Chondrocyte (in vitro differentiated cells): ENCODE measurements around the gene CHRFAM7A. TPM values are rescaled to one million over a fixed set of nuclear protein-coding genes. Genes with fewer than 3 reads are reported as not detected.
A peak's percentile ranks its signal among the peaks of the same experiment; 100 is the strongest.
"Not testable (repeated sequence)": the region's sequence is repeated elsewhere in the genome, so short reads cannot be mapped to it uniquely, and the experiment has no call there.

Experiments
- DNase-seq: peaks from one replicate; pipeline ENCODE4 v3.0.0; 2021; ENCODE audit warnings: mixed read lengths, low spot score
- H3K27ac Mint-ChIP-seq: one replicate; pipeline ENCODE4 v1.8.0; 2021; ENCODE audit warnings: mild to moderate bottlenecking, moderate library complexity, mixed read lengths; ENCODE audit not compliant: unreplicated experiment
- H3K27me3 Mint-ChIP-seq: 2 replicates; pipeline ENCODE4 v1.8.0; 2021; ENCODE audit warnings: low read depth, mixed read lengths
- H3K36me3 Mint-ChIP-seq: 2 replicates; pipeline ENCODE4 v1.8.0; 2021; ENCODE audit warnings: low read depth, mixed read lengths
- H3K4me1 Mint-ChIP-seq: 2 replicates; pipeline ENCODE4 v1.8.0; 2021; ENCODE audit warnings: low read depth, mild to moderate bottlenecking, mixed read lengths
- H3K4me3 Mint-ChIP-seq: one replicate; pipeline ENCODE4 v1.8.0; 2021; ENCODE audit warnings: mild to moderate bottlenecking, moderate library complexity, mixed read lengths; ENCODE audit not compliant: unreplicated experiment
- H3K9me3 Mint-ChIP-seq: 2 replicates; pipeline ENCODE4 v1.8.0; 2021; ENCODE audit warnings: low read depth, mixed read lengths
- long read RNA-seq: library from polyadenylated mRNA; stranded (forward); transcript quantifications from one replicate; pipeline ENCODE4 v2.0.0, GENCODE V29; 2021
- total RNA-seq: library from RNA; stranded (reverse); gene quantifications from 3 replicates; pipeline ENCODE4 v1.2.1, GENCODE V29; 2021
- TF ChIP-seq, protein P1 (sequence below): fragments of 200-600 bp; sonication (generic); IDR thresholded peaks from 2 replicates; pipeline ENCODE4 v1.5.0; 2021; ENCODE audit warnings: antibody characterized with exemption, mild to moderate bottlenecking, moderate library complexity

Gene CHRFAM7A
- 1.2 to 5.3 TPM (median 4.4 TPM) in 3 replicates for total RNA-seq
- long read RNA-seq, partial matches to known transcripts: 0 of 2 reads
- long read RNA-seq, other reads (novel, unspliced or antisense): 1 of 2 reads

GRCh38 chr15:30392766-30393663 lies at the start of gene CHRFAM7A:
TSS of gene CHRFAM7A (minus strand) at chr15:30393540. CDS start at chr15:30383351, 10,189 bp downstream.
- DNase-seq, H3K4me1 Mint-ChIP-seq, H3K36me3 Mint-ChIP-seq, H3K27me3 Mint-ChIP-seq, H3K9me3 Mint-ChIP-seq, H3K4me3 Mint-ChIP-seq, H3K27ac Mint-ChIP-seq: not testable (repeated sequence)

GRCh38 chr15:30438348-30438747 lies 45.0 kb upstream of the CHRFAM7A start:
- H3K27me3 Mint-ChIP-seq: not testable (repeated sequence)

DNA sequence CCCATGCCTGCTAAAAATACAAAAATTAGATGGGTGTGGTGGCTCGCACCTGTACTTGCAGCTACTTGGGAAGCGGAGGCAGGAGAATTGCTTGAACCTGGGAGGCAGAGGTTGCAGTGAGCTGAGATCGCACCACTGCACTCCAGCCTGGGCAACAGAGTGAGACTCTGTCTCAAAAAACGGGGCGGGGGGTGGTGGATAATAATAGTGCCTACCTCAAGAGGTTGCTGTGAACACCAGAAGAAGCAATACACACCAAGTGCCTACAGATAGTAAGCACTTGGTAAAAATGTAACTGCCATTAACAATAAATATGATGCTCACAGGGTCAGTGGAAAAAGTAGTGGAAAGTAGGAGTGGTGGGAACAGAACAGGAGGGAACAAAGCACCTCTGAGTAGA lies 42.5 kb upstream of the CHRFAM7A start:
- H3K9me3 Mint-ChIP-seq, H3K36me3 Mint-ChIP-seq, H3K4me3 Mint-ChIP-seq, H3K27me3 Mint-ChIP-seq, H3K4me1 Mint-ChIP-seq, H3K27ac Mint-ChIP-seq: not testable (repeated sequence)
- peak; percentile 37 for DNase-seq

More at GRCh38 chr15:30438348-30438747, 45.0 kb upstream of the CHRFAM7A start:
- not testable (repeated sequence) for H3K4me1 Mint-ChIP-seq, H3K9me3 Mint-ChIP-seq, H3K36me3 Mint-ChIP-seq, H3K4me3 Mint-ChIP-seq, DNase-seq, H3K27ac Mint-ChIP-seq

- H3K4me3 Mint-ChIP-seq: not testable (repeated sequence)
Measured at GRCh38 chr15:30420723-30421122, 27.4 kb upstream of the CHRFAM7A start.

DNA sequence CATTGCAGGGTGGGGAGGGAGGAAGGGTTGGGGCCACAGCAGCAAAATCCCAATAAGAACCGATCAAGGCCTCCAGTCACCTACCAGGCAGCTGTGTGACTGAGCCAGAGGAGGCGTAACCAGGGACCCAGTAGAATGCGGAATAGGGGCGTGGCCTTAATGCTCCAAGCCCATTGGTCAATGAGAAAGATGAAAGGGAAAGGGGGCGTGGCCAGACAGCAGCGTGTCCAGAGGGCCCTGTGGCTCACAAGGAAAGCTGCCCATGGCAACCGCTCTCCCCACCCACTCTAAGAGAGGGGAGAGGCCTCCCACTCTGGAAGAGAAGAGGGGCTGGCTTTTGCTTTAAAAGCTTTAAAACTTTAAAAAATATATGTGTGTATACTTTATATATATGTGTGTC lies 20.8 kb upstream of the CHRFAM7A start, which contains the start of gene GOLGA8R:
Gene GOLGA8R (minus strand): TSS at position 101 of the 400 bp plus-strand sequence. CDS start 98 bp downstream, at position 3.
- H3K27ac Mint-ChIP-seq, H3K27me3 Mint-ChIP-seq, H3K4me3 Mint-ChIP-seq, H3K36me3 Mint-ChIP-seq, H3K4me1 Mint-ChIP-seq, H3K9me3 Mint-ChIP-seq, DNase-seq: not testable (repeated sequence)

More at GRCh38 chr15:30420723-30421122, 27.4 kb upstream of the CHRFAM7A start:
- not testable (repeated sequence) for DNase-seq, H3K9me3 Mint-ChIP-seq, H3K27ac Mint-ChIP-seq, H3K36me3 Mint-ChIP-seq, H3K27me3 Mint-ChIP-seq, H3K4me1 Mint-ChIP-seq

GRCh38 chr15:30407636-30408035 lies 14.3 kb upstream of the CHRFAM7A start:
- H3K36me3 Mint-ChIP-seq, H3K27me3 Mint-ChIP-seq, H3K4me3 Mint-ChIP-seq, H3K9me3 Mint-ChIP-seq, H3K27ac Mint-ChIP-seq, H3K4me1 Mint-ChIP-seq: not testable (repeated sequence)
- peak; percentile 17 for DNase-seq

DNA sequence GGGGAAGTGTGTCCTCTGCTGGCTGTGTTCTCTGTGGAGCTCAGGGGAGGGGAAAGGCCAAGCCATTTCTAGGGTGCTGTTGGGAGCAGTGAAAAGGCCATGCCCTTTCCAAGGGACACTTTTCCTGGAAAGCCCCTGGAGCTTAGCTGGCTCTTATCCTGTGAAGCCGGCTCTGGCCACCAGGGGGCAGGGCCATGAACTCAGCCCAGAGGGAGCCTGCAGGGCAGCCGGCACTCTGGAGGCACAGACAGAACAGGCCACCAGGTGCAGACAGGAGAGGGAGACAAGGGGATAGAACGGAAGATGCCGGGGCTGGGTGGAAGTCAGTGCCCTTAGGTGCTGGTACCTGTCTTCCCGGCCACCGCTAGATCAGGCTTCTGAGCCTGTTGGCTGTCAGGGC lies 5.6 kb upstream of the CHRFAM7A start:
- H3K9me3 Mint-ChIP-seq: not testable (repeated sequence)
- TF ChIP-seq, protein P1, sequence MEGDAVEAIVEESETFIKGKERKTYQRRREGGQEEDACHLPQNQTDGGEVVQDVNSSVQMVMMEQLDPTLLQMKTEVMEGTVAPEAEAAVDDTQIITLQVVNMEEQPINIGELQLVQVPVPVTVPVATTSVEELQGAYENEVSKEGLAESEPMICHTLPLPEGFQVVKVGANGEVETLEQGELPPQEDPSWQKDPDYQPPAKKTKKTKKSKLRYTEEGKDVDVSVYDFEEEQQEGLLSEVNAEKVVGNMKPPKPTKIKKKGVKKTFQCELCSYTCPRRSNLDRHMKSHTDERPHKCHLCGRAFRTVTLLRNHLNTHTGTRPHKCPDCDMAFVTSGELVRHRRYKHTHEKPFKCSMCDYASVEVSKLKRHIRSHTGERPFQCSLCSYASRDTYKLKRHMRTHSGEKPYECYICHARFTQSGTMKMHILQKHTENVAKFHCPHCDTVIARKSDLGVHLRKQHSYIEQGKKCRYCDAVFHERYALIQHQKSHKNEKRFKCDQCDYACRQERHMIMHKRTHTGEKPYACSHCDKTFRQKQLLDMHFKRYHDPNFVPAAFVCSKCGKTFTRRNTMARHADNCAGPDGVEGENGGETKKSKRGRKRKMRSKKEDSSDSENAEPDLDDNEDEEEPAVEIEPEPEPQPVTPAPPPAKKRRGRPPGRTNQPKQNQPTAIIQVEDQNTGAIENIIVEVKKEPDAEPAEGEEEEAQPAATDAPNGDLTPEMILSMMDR: peak; percentile 61

GRCh38 chr15:30393664-30393991 lies 288 bp upstream of the CHRFAM7A start:
- not testable (repeated sequence) for H3K9me3 Mint-ChIP-seq, H3K27me3 Mint-ChIP-seq, H3K27ac Mint-ChIP-seq, DNase-seq, H3K4me3 Mint-ChIP-seq, H3K4me1 Mint-ChIP-seq, H3K36me3 Mint-ChIP-seq

More for the DNA sequence above, 5.6 kb upstream of the CHRFAM7A start:
- peak; percentile 39 for DNase-seq
- not testable (repeated sequence) for H3K4me3 Mint-ChIP-seq, H3K4me1 Mint-ChIP-seq, H3K36me3 Mint-ChIP-seq, H3K27me3 Mint-ChIP-seq, H3K27ac Mint-ChIP-seq

- not testable (repeated sequence) for H3K4me3 Mint-ChIP-seq, DNase-seq, H3K27me3 Mint-ChIP-seq, H3K27ac Mint-ChIP-seq, H3K36me3 Mint-ChIP-seq, H3K4me1 Mint-ChIP-seq, H3K9me3 Mint-ChIP-seq
Measured at GRCh38 chr15:30386318-30386887, 6.9 kb downstream of the CHRFAM7A start.

DNA sequence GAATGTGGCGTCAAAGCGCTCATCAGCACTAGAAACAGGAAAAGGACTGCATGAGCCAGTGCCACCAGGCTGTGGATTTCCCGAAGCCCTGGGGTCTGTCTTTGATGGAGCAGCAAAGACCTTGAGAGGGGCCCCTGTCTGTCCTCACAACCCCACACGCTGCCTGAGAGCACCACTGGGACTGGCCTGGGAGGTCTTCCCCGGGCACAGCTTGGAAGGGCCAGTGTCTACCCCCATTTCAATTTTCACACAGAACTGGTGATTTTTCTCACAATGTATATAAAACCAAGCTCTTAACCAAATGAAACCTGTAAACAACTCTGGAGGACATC lies 16.3 kb downstream of the CHRFAM7A start:
- not testable (repeated sequence) for H3K36me3 Mint-ChIP-seq, H3K9me3 Mint-ChIP-seq, H3K4me1 Mint-ChIP-seq, H3K27ac Mint-ChIP-seq, H3K27me3 Mint-ChIP-seq, H3K4me3 Mint-ChIP-seq, DNase-seq

DNA sequence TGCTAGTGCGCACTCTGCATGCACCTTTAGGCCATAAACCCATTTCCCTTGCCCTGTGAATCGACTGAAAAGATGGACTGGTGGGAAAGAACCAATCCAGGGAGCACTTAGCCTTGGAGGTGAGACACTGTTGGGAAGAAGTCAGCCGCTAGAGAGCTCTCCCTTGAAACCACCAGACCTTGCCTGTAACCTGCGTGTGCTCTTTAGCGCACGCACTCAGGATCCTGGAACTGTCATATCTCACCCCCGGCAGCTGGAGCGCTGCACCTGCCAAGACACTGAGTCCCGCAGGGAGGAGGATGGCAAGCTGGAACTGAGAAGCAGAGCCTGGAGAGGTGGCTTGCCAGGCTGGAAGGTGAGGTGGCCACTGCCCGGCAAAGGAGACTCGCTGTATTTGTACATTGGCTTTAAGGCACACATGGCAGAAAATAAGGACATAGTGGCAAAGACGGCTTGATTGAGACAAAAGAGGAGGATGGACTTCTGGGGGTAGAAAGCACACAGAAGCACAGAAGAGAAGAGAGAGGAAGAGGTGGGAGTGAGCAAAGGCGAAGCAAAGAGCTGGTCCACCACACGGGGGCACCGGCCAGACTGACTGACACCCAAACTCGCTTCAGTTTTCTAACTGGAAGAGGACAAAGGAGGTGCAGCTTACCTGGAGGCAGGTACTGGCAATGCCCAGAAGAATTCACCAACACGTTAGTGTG lies 16.8 kb downstream of the CHRFAM7A start:
- not testable (repeated sequence) for H3K27me3 Mint-ChIP-seq, H3K27ac Mint-ChIP-seq, H3K4me1 Mint-ChIP-seq, H3K36me3 Mint-ChIP-seq, H3K4me3 Mint-ChIP-seq, DNase-seq, H3K9me3 Mint-ChIP-seq
